Neuronal stem cell (in vitro differentiated cells): Measurements from ENCODE around the gene ARF1.

ENCODE experiments used
- DNase-seq: peaks from one replicate; pipeline ENCODE4 v3.0.0-alpha.2; 2013; ENCODE audit warnings: low spot score
- H2AFZ ChIP-seq: one replicate; pipeline ENCODE4 v1.6.1; 2013; ENCODE audit warnings: mild to moderate bottlenecking, low read length, inconsistent platforms
- H2AK5ac ChIP-seq: 2 replicates; pipeline ENCODE4 v1.6.1; 2013; ENCODE audit warnings: low read depth, mild to moderate bottlenecking, inconsistent platforms, low read length, moderate library complexity, mixed read lengths
- H2BK120ac ChIP-seq: 2 replicates; pipeline ENCODE4 v1.6.1; 2013; ENCODE audit warnings: low read depth, mild to moderate bottlenecking, inconsistent platforms, low read length, moderate library complexity, mixed read lengths
- H2BK12ac ChIP-seq: one replicate; pipeline ENCODE4 v1.6.1; 2013; ENCODE audit warnings: low read length, inconsistent platforms
- H2BK15ac ChIP-seq: 2 replicates; pipeline ENCODE4 v1.6.1; 2013; ENCODE audit warnings: mild to moderate bottlenecking, low read length, inconsistent platforms, mixed read lengths
- H2BK5ac ChIP-seq: one replicate; pipeline ENCODE4 v1.6.1; 2013; ENCODE audit warnings: inconsistent platforms, mild to moderate bottlenecking, low read length, moderate library complexity
- H3K14ac ChIP-seq: one replicate; pipeline ENCODE4 v1.6.1; 2013; ENCODE audit warnings: low read length, inconsistent platforms
- H3K18ac ChIP-seq: 2 replicates; pipeline ENCODE4 v1.6.1; 2013; ENCODE audit warnings: low read length, inconsistent platforms
- H3K23ac ChIP-seq: 2 replicates; pipeline ENCODE4 v1.6.1; 2013; ENCODE audit warnings: low read depth, mild to moderate bottlenecking, mixed read lengths, low read length, inconsistent platforms; ENCODE audit not compliant: poor library complexity
- H3K27ac ChIP-seq: replicated peaks from 3 replicates; pipeline ENCODE4 v1.5.1; 2013; ENCODE audit warnings: low read length, inconsistent platforms
- H3K27me3 ChIP-seq, 3 experiments: 2 replicates each; pipeline ENCODE4 v1.6.1; 2013; ENCODE audit warnings: low read length in 3 of 3, mild to moderate bottlenecking in 2 of 3, inconsistent platforms in 1 of 3, low read depth in 1 of 3, mixed read lengths in 1 of 3, moderate library complexity in 1 of 3; ENCODE audit not compliant: control insufficient read depth in 3 of 3, insufficient read depth in 3 of 3
- H3K36me3 ChIP-seq, 2 donors: replicated peaks in 1 of 2; 2 replicates each; pipeline ENCODE4 v1.6.1; 2013; ENCODE audit warnings: low read length in 2 of 2; ENCODE audit not compliant: control insufficient read depth in 2 of 2, insufficient read depth in 2 of 2
- H3K4ac ChIP-seq: 2 replicates; pipeline ENCODE4 v1.6.1; 2013; ENCODE audit warnings: inconsistent platforms, mild to moderate bottlenecking, low read length, moderate library complexity
- H3K4me1 ChIP-seq, 2 donors: 1 replicate in 1 of 2; 2 replicates in 1 of 2; pipeline ENCODE4 v1.6.1; 2013; ENCODE audit warnings: low read length in 2 of 2, low read depth in 1 of 2; ENCODE audit not compliant: control insufficient read depth in 2 of 2, insufficient read depth in 1 of 2
- H3K4me2 ChIP-seq: one replicate; pipeline ENCODE4 v1.6.1; 2013; ENCODE audit warnings: mild to moderate bottlenecking, low read length, inconsistent platforms; ENCODE audit not compliant: insufficient read depth, poor library complexity, severe bottlenecking
- H3K4me3 ChIP-seq, 2 donors: 2 replicates each; pipeline ENCODE4 v1.5.1; 2013; ENCODE audit warnings: low read length in 2 of 2, mild to moderate bottlenecking in 2 of 2, inconsistent platforms in 1 of 2, moderate library complexity in 1 of 2
- H3K79me1 ChIP-seq: one replicate; pipeline ENCODE4 v1.6.1; 2013; ENCODE audit warnings: low read depth, mild to moderate bottlenecking, inconsistent platforms, low read length, moderate library complexity
- H3K9ac ChIP-seq: one replicate; pipeline ENCODE4 v1.6.1; 2013; ENCODE audit warnings: mild to moderate bottlenecking, low read depth, low read length, inconsistent platforms; ENCODE audit not compliant: poor library complexity
- H3K9me3 ChIP-seq, 2 donors: replicated peaks in 1 of 2; 2 replicates each; pipeline versions ENCODE3 to v1.6.1; 2013; ENCODE audit warnings: low read length in 2 of 2, mild to moderate bottlenecking in 2 of 2, inconsistent platforms in 1 of 2, low read depth in 1 of 2, mixed read lengths in 1 of 2, moderate library complexity in 1 of 2; ENCODE audit not compliant: control insufficient read depth in 2 of 2, insufficient read depth in 1 of 2
- H4K8ac ChIP-seq: one replicate; pipeline ENCODE4 v1.6.1; 2013; ENCODE audit warnings: low read depth, mild to moderate bottlenecking, inconsistent platforms, low read length, moderate library complexity
- H4K91ac ChIP-seq: one replicate; pipeline ENCODE4 v1.6.1; 2013; ENCODE audit warnings: low read length, low read depth, mild to moderate bottlenecking, inconsistent platforms; ENCODE audit not compliant: poor library complexity
- WGBS, 2 donors: extraction: QIAGEN DNeasy Blood & Tissue Kit; methylation state at CpG; one replicate each; pipeline ENCODE4 v1.1.7; 2013; ENCODE audit warnings: missing lambda C conversion rate in 2 of 2, mixed read lengths in 1 of 2; ENCODE audit not compliant: insufficient read length in 2 of 2, insufficient replicate concordance in 1 of 2; ENCODE audit errors: extremely low coverage in 2 of 2; 5-methylcytosine and 5-hydroxymethylcytosine counted together

Gene ARF1

GRCh38 chr1:228144193-228144992 is 61.9 kb downstream of the ARF1 start:
- Histone ChIP-seq H3K18ac (no peak overlapping the region), H3K4me3 (peak overlapping the region in 1 of 2 donors; percentile 46), H2BK12ac (no peak overlapping the region), H3K9ac (peak overlapping the region; percentile 38), H2BK120ac (no peak overlapping the region), H3K23ac (peak overlapping the region; percentile 73), H2AFZ (no peak overlapping the region), H3K4me1 (peaks cover 12 to 16% of the 10 kb centered on the region in 2 donors), H3K9me3 (no peaks in the 10 kb centered on the region), H3K27me3 (no peaks in the 10 kb centered on the region), H4K8ac (no peak overlapping the region), H2BK5ac (peak overlapping the region; percentile 66), H2AK5ac (peak overlapping the region; percentile 7), H3K14ac (no peak overlapping the region), H2BK15ac (peak overlapping the region; percentile 49), H4K91ac (no peak overlapping the region), H3K27ac (no peak overlapping the region), H3K36me3 (peaks cover 0 to 53% of the 10 kb centered on the region in 2 donors), H3K79me1 (peaks cover 37% of the 10 kb centered on the region), H3K4ac (no peak overlapping the region), H3K4me2 (no peak overlapping the region)
- DNase-seq = no peak
- WGBS, 2 donors = no CpG with 5 or more reads among the region's 16 CpGs

- H3K27me3 ChIP-seq = no peaks in the 10 kb centered on the region
- H3K4ac ChIP-seq = no peak overlapping the region
Measured at GRCh38 chr1:228144993-228145343, 62.5 kb downstream of the ARF1 start.

GRCh38 chr1:228145463-228146416 is 63.2 kb downstream of the ARF1 start:
- H3K9ac ChIP-seq = no peak overlapping the region
- H4K8ac ChIP-seq = no peak overlapping the region
- no peak for DNase-seq
- no peak overlapping the region for H2AFZ ChIP-seq
- H2BK120ac ChIP-seq = no peak overlapping the region
- WGBS, 2 donors = no CpG with 5 or more reads among the region's 31 CpGs
- no peaks in the 10 kb centered on the region for H3K9me3 ChIP-seq
- H3K27ac ChIP-seq = no peak overlapping the region
- no peak overlapping the region for H2AK5ac ChIP-seq
- no peak overlapping the region for H3K18ac ChIP-seq
- peaks cover 14 to 28% of the 10 kb centered on the region in 2 donors for H3K4me1 ChIP-seq
- no peak overlapping the region for H2BK12ac ChIP-seq
- H3K4me3 ChIP-seq = no peak overlapping the region
- H3K14ac ChIP-seq = no peak overlapping the region
- no peak overlapping the region for H3K4ac ChIP-seq
- H3K27me3 ChIP-seq = no peaks in the 10 kb centered on the region
- H3K4me2 ChIP-seq = no peak overlapping the region
- H3K23ac ChIP-seq = peak overlapping the region; percentile 31
- no peak overlapping the region for H2BK5ac ChIP-seq
- no peak overlapping the region for H2BK15ac ChIP-seq
- peaks cover 0 to 53% of the 10 kb centered on the region in 2 donors for H3K36me3 ChIP-seq
- peaks cover 33% of the 10 kb centered on the region for H3K79me1 ChIP-seq
- H4K91ac ChIP-seq = no peak overlapping the region

More at GRCh38 chr1:228144993-228145343, 62.5 kb downstream of the ARF1 start:
- Histone ChIP-seq H2BK5ac (no peak overlapping the region), H3K36me3 (peaks cover 0 to 53% of the 10 kb centered on the region in 2 donors), H3K23ac (no peak overlapping the region), H3K9me3 (no peaks in the 10 kb centered on the region), H3K4me3 (no peak overlapping the region), H2BK12ac (no peak overlapping the region), H4K91ac (no peak overlapping the region), H2BK120ac (no peak overlapping the region), H4K8ac (no peak overlapping the region), H3K9ac (no peak overlapping the region), H3K27ac (no peak overlapping the region), H3K14ac (no peak overlapping the region), H3K4me1 (peaks cover 14 to 21% of the 10 kb centered on the region in 2 donors), H2AK5ac (no peak overlapping the region), H3K4me2 (no peak overlapping the region), H2BK15ac (no peak overlapping the region), H2AFZ (no peak overlapping the region), H3K79me1 (peaks cover 37% of the 10 kb centered on the region), H3K18ac (no peak overlapping the region)
- DNase-seq = no peak
- no CpG with 5 or more reads among the region's 8 CpGs for WGBS, 2 donors
